Ishikawa (cell line): ENCODE results near the gene SEM1.

Experiments
- CREB1 ChIP-seq: IDR thresholded peaks from 2 replicates; pipeline ENCODE4 v1.6.1; 2012; ENCODE audit warnings: low read depth
- EGR1 ChIP-seq: IDR thresholded peaks from 2 replicates; pipeline ENCODE4 v1.6.1; 2012
- MAX ChIP-seq: IDR thresholded peaks from 2 replicates; pipeline ENCODE4 v1.6.1; 2012
- NFIC ChIP-seq: IDR thresholded peaks from 2 replicates; pipeline ENCODE4 v1.6.1; 2012
- TAF1 ChIP-seq: IDR thresholded peaks from 2 replicates; pipeline ENCODE4 v1.6.1; 2012; ENCODE audit warnings: low read depth, mild to moderate bottlenecking
- TCF12 ChIP-seq: IDR thresholded peaks from 2 replicates; pipeline ENCODE4 v1.6.1; 2012; ENCODE audit warnings: low read depth
- TEAD4 ChIP-seq: IDR thresholded peaks from 2 replicates; pipeline ENCODE4 v1.6.1; 2012
- USF1 ChIP-seq: IDR thresholded peaks from 2 replicates; pipeline ENCODE4 v1.6.1; 2012
- ZBTB7A ChIP-seq: IDR thresholded peaks from 2 replicates; pipeline ENCODE4 v1.6.1; 2012; ENCODE audit warnings: low read depth

Gene SEM1

GRCh38 chr7:96640054-96640453, 69.6 kb downstream of the SEM1 start:
- no peak for TF ChIP-seq TAF1
- no peak for TF ChIP-seq MAX
- no peak for TF ChIP-seq EGR1
- no peak for TF ChIP-seq ZBTB7A
- no peak for TF ChIP-seq NFIC
- TF ChIP-seq TCF12: no peak
- TF ChIP-seq TEAD4: no peak
- no peak for TF ChIP-seq USF1
- no peak for TF ChIP-seq CREB1
